SK-N-SH (cell line): Measurements from ENCODE around the gene CHPF. TPM values are rescaled to one million over a fixed set of nuclear protein-coding genes. Genes with fewer than 3 reads are reported as not detected.
A peak's percentile ranks its signal among the peaks of the same experiment; 100 is the strongest.

Experiments used
- CTCF ChIA-PET: fragments of 300-600, 350-600 bp; formaldehyde crosslinking; extraction: SDS; loops from one replicate; lab custom pipeline; 2021; lab: Yijun Ruan, JAX
- POLR2A ChIA-PET: fragments of 350-600 bp; sonication (Branson Sonifier 250); formaldehyde crosslinking; extraction: SDS; loops from one replicate; lab custom pipeline; 2020; ENCODE audit warnings: antibody characterized with exemption, inconsistent platforms; lab: Yijun Ruan, JAX
- DNase-seq: peaks from one replicate; pipeline ENCODE4 v3.0.0; 2012
- H2AFZ ChIP-seq: fragments of 200-600 bp; sonication (generic); 2 replicates; pipeline ENCODE4 v1.8.1; 2016; ENCODE audit warnings: antibody characterized with exemption, mild to moderate bottlenecking, low read depth
- H3F3A ChIP-seq: fragments of 200-600 bp; sonication (generic); replicated peaks from 2 replicates; pipeline ENCODE3; 2016; ENCODE audit warnings: antibody characterized with exemption, mild to moderate bottlenecking; ENCODE audit not compliant: insufficient read depth
- H3K27ac ChIP-seq, 2 experiments: fragments of 200-500 bp in 1 of 2; fragments of 200-600 bp in 1 of 2; sonication (Bioruptor generic) in 1 of 2; sonication (generic), shearing (Covaris generic) in 1 of 2; 2 replicates each; pipeline versions ENCODE4 v1.5.1 to v1.6.1; 2014 to 2016; ENCODE audit warnings: low read depth in 2 of 2, inconsistent platforms in 1 of 2, low read length in 1 of 2, mild to moderate bottlenecking in 1 of 2, mixed read lengths in 1 of 2
- H3K27me3 ChIP-seq: fragments of 200-600 bp; sonication (generic), shearing (Covaris generic); 2 replicates; pipeline ENCODE4 v1.6.1; 2016; ENCODE audit warnings: mixed run types; ENCODE audit not compliant: insufficient read depth
- H3K36me3 ChIP-seq, 2 experiments: fragments of 200-500 bp in 1 of 2; fragments of 200-600 bp in 1 of 2; sonication (Bioruptor generic) in 1 of 2; sonication (generic) in 1 of 2; replicated peaks in 1 of 2; 2 replicates each; pipeline versions ENCODE3 to v1.5.1; 2014 to 2016; ENCODE audit warnings: low read length in 1 of 2, mild to moderate bottlenecking in 1 of 2; ENCODE audit not compliant: insufficient read depth in 2 of 2, control insufficient read depth in 1 of 2
- H3K4me1 ChIP-seq, 2 experiments: fragments of 200-500 bp in 1 of 2; fragments of 200-600 bp in 1 of 2; sonication (Bioruptor generic) in 1 of 2; sonication (generic), shearing (Covaris generic) in 1 of 2; 2 replicates each; pipeline versions ENCODE4 v1.5.1 to v1.6.1; 2014 to 2016; ENCODE audit warnings: low read depth in 1 of 2, low read length in 1 of 2, mixed run types in 1 of 2; ENCODE audit not compliant: insufficient read depth in 2 of 2, control insufficient read depth in 1 of 2
- H3K4me2 ChIP-seq: fragments of 200-600 bp; sonication (generic), shearing (Covaris generic); 2 replicates; pipeline ENCODE4 v1.6.1; 2017; ENCODE audit warnings: mixed run types
- H3K4me3 ChIP-seq, 2 experiments: fragments of 200-500 bp in 1 of 2; fragments of 200-600 bp in 1 of 2; sonication (Bioruptor generic) in 1 of 2; sonication (generic), shearing (Covaris generic) in 1 of 2; 2 replicates each; pipeline versions ENCODE4 v1.5.1 to v1.8.1; 2014 to 2016; ENCODE audit warnings: low read depth in 2 of 2, inconsistent platforms in 1 of 2, low read length in 1 of 2, mild to moderate bottlenecking in 1 of 2, mixed read lengths in 1 of 2, moderate library complexity in 1 of 2
- H3K79me2 ChIP-seq: fragments of 200-600 bp; sonication (generic); 2 replicates; pipeline ENCODE4 v1.8.1; 2017; ENCODE audit warnings: mild to moderate bottlenecking; ENCODE audit not compliant: insufficient read depth
- H3K9ac ChIP-seq: fragments of 200-600 bp; sonication (generic); 2 replicates; pipeline ENCODE4 v1.6.1; 2017; ENCODE audit warnings: mixed run types
- H3K9me2 ChIP-seq: fragments of 200-600 bp; sonication (generic); 2 replicates; pipeline ENCODE4 v1.6.1; 2017; ENCODE audit warnings: mixed run types
- H3K9me3 ChIP-seq: fragments of 200-600 bp; sonication (generic); 2 replicates; pipeline ENCODE4 v1.6.1; 2017; ENCODE audit warnings: mixed run types, mild to moderate bottlenecking, moderate library complexity
- H4K20me1 ChIP-seq: fragments of 200-600 bp; sonication (generic); 2 replicates; pipeline ENCODE4 v1.6.1; 2017; ENCODE audit warnings: mild to moderate bottlenecking, mixed run types; ENCODE audit not compliant: insufficient read depth
- CHD2 ChIP-seq: fragments of 150-350 bp; IDR thresholded peaks from 2 replicates; pipeline ENCODE4 v1.6.1; 2018; ENCODE audit warnings: low read length; ENCODE audit not compliant: partially characterized antibody
- EP300 ChIP-seq, 2 experiments: IDR thresholded peaks; 2 replicates each; pipeline versions ENCODE4 v1.4.0 to v1.6.1; 2012; ENCODE audit warnings: borderline replicate concordance in 1 of 2, low read depth in 1 of 2, low read length in 1 of 2
- EZH2phosphoT487 ChIP-seq: fragments of 200-600 bp; sonication (generic); IDR thresholded peaks from 2 replicates; pipeline ENCODE4 v1.6.1; 2017; ENCODE audit warnings: low read depth, mixed run types, mild to moderate bottlenecking, antibody characterized with exemption, moderate library complexity, borderline replicate concordance
- FOXJ3 ChIP-seq: sonication (generic); formaldehyde crosslinking; IDR thresholded peaks from 2 replicates; pipeline ENCODE4 v1.5.1; 2020; ENCODE audit warnings: mild to moderate bottlenecking, missing genetic modification reagents
- FOXM1 ChIP-seq: IDR thresholded peaks from 2 replicates; pipeline ENCODE4 v1.4.0; 2012; ENCODE audit warnings: low read depth, mild to moderate bottlenecking
- GATA2 ChIP-seq: sonication (generic); formaldehyde crosslinking; IDR thresholded peaks from 2 replicates; pipeline ENCODE4 v1.5.0; 2020; ENCODE audit warnings: mild to moderate bottlenecking, missing genetic modification reagents
- POLR2AphosphoS5 ChIP-seq: IDR thresholded peaks from 2 replicates; pipeline ENCODE4 v1.6.1; 2012; ENCODE audit warnings: low read depth, low read length
- RAD21 ChIP-seq: IDR thresholded peaks from 2 replicates; pipeline ENCODE4 v1.6.1; 2012; ENCODE audit warnings: mild to moderate bottlenecking, low read length
- SIN3A ChIP-seq: IDR thresholded peaks from 2 replicates; pipeline ENCODE4 v1.6.1; 2012; ENCODE audit warnings: low read depth, mild to moderate bottlenecking, low read length, moderate library complexity, borderline replicate concordance
- TAF1 ChIP-seq: IDR thresholded peaks from 2 replicates; pipeline ENCODE4 v1.6.1; 2012; ENCODE audit warnings: low read depth, mild to moderate bottlenecking, low read length, moderate library complexity, borderline replicate concordance
- YY1 ChIP-seq: IDR thresholded peaks from 2 replicates; pipeline ENCODE4 v1.4.0; 2012; ENCODE audit warnings: low read depth, mild to moderate bottlenecking
- WGBS: methylation state at CpG from one replicate; pipeline ENCODE4 v1.1.6; 2017; ENCODE audit warnings: low lambda C conversion rate; 5-methylcytosine and 5-hydroxymethylcytosine counted together
- polyA plus RNA-seq, 3 experiments: library from polyadenylated mRNA; depleted of rRNA; stranded (reverse); fragments of >200 nt; gene quantifications; 2 replicates each; pipeline ENCODE4 v1.2.3, GENCODE V29; 2012

Gene CHPF
- polyA plus RNA-seq, 1 of the 3 experiments (the other 2 are of a cell fraction) = 141 TPM

DNA sequence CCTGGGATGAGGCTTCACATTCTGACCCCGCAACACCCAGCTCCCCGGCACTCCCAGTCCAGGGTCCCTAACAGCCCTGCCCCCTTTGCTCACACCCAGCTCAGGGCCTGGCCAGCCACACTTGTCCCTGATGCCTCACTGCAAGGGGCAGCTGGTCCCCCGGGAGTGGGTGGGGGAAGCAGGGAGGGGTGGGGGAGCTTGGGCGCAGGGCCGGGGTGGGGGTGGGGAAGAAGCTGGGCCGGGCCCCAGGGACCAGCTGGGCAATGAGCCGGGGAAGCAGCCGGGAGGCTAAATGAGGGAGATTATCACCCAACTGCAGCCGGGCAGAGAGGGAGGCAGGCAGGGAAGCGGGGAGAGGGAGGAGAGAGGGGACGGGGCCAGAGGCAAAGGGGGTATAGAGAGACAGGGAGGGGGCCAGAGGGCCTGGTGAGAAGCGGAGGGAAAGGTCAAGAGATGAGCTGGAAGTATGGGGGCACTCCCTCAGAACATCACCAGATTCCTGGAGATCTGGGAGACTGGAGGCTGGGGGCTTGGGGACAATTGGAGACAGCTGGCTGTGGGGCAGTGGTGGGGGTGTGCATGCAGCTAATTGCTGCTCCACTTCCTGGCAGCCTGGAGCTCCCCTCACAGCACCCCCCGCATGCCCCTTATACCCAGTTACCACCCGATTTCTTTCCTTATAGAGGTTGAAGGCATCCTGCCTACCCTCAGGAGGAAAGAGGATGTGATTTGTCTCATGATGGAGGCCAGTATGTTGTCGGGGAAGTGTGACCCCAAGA lies 31.9 kb downstream of the CHPF start:
- Histone ChIP-seq H3K79me2 (no peaks in the 10 kb centered on the region), H3K4me1 (peaks cover 3 to 99% of the 10 kb centered on the region in 2 experiments; a peak in 2 of 4 replicates), H3K4me3 (no peak overlapping the region), H3F3A (no peaks in the 10 kb centered on the region), H3K4me2 (no peak overlapping the region), H3K36me3 (peaks cover 0 to under 1% of the 10 kb centered on the region in 2 experiments), H3K27ac (peak overlapping the region in 1 of 2 experiments; percentile 96; a peak in 2 of 4 replicates), H3K9me3 (no peaks in the 10 kb centered on the region), H4K20me1 (no peaks in the 10 kb centered on the region), H3K9me2 (no peaks in the 10 kb centered on the region), H3K27me3 (peaks cover 26% of the 10 kb centered on the region), H3K9ac (no peak overlapping the region), H2AFZ (no peak overlapping the region)
- 45% methylated on average over 15 of the region's 15 CpGs for WGBS
- DNase-seq = peak; percentile 75
- CTCF ChIA-PET = interaction anchor here (0.6 to 62.1 kb wide), 8 partner anchors 3 to 352 kb away, joined by 3 to 2824 read pairs (median 4); partner anchors contain the start of genes ASIC4, CHPF, GMPPA and TMEM198
- TF ChIP-seq GATA2 (CRISPR knock-in tag) (peak; percentile 49; the same call in 1 of the 2 replicates), TAF1 (no peak), CHD2 (no peak), RAD21 (no peak), YY1 (no peak), EP300 (IDR thresholded peaks at IDR 0.05; ENCODE audit: borderline replicate concordance in 1 of 2, low read depth in 1 of 2, low read length in 1 of 2) (peak in 1 of 2 experiments; percentile 61; a peak in 2 of 4 replicates), FOXM1 (no peak)
- POLR2A ChIA-PET = interaction anchor here (0.9 to 13.5 kb wide), 7 partner anchors 9 to 52 kb away, joined by 3 to 210 read pairs (median 6); partner anchors contain the start of gene GMPPA

- H3K4me3 ChIP-seq = peak overlapping the region in 1 of 2 experiments; percentile 46; a peak in 1 of 4 replicates
- peak overlapping the region; percentile 70; the same call in 1 of the 2 replicates for H3K4me2 ChIP-seq
- no peaks in the 10 kb centered on the region for H4K20me1 ChIP-seq
- H2AFZ ChIP-seq = no peak overlapping the region
- H3K9me3 ChIP-seq = no peaks in the 10 kb centered on the region
- no peaks in the 10 kb centered on the region for H3K9me2 ChIP-seq
- H3K27ac ChIP-seq = peak overlapping the region in 1 of 2 experiments; percentile 96; a peak in 2 of 4 replicates
- ChIA-PET CTCF (interaction anchor here (0.6 to 62.1 kb wide), 10 partner anchors 4 to 752 kb away, joined by 3 to 2824 read pairs (median 7); partner anchors contain the start of genes ASIC4, CHPF, GMPPA and TMEM198), POLR2A (interaction anchor here (0.8 to 13.5 kb wide), 11 partner anchors 9 to 106 kb away, joined by 3 to 210 read pairs (median 8); partner anchors contain the start of genes GMPPA and OBSL1)
- H3K36me3 ChIP-seq = peaks cover 0 to 9% of the 10 kb centered on the region in 2 experiments
- H3K79me2 ChIP-seq = no peaks in the 10 kb centered on the region
- peaks cover 26% of the 10 kb centered on the region for H3K27me3 ChIP-seq
- WGBS = 66% methylated on average over 19 of the region's 22 CpGs
- TF ChIP-seq EZH2phosphoT487 = no peak
- TF ChIP-seq POLR2AphosphoS5 = no peak
- no peak for TF ChIP-seq FOXJ3 (CRISPR knock-in tag)
- no peak for TF ChIP-seq SIN3A
- no peak for TF ChIP-seq EP300 (IDR thresholded peaks at IDR 0.05; ENCODE audit: borderline replicate concordance in 1 of 2, low read depth in 1 of 2, low read length in 1 of 2)
- no peaks in the 10 kb centered on the region for H3F3A ChIP-seq
- DNase-seq = no peak
- no peak overlapping the region for H3K9ac ChIP-seq
- peaks cover 3 to 99% of the 10 kb centered on the region in 2 experiments; a peak in 2 of 4 replicates for H3K4me1 ChIP-seq
Measured at GRCh38 chr2:219510512-219511135, 33.0 kb downstream of the CHPF start.
